ENCODE data around the gene C10orf62.

Gene C10orf62

GRCh38 chr10:97584060-97584797, 5.3 kb upstream of the C10orf62 start, which contains the start of gene HOGA1:
Gene HOGA1 (plus strand): TSS chr10:97584389. CDS start chr10:97584704, 315 bp downstream.
- no peak for DNase-seq (ENCODE audit: low spot score)
- TF ChIP-seq CTCF (IDR thresholded peaks at IDR 0.05; ENCODE audit: extremely low read depth, insufficient read depth, missing control alignments), result no peak
- in situ Hi-C loops (cut with MboI; ENCODE audit: low pct_unique_long_range_greater_than_20kb, low sequenced_read_pairs, unreplicated experiment), result no loop called here

GRCh38 chr10:97584798-97585438, 4.6 kb upstream of the C10orf62 start:
- DNase-seq (ENCODE audit: low spot score), result no peak
- no peak for TF ChIP-seq CTCF (IDR thresholded peaks at IDR 0.05; ENCODE audit: extremely low read depth, insufficient read depth, missing control alignments)

GRCh38 chr10:97585439-97585811, 4.1 kb upstream of the C10orf62 start:
- no peak for DNase-seq (ENCODE audit: low spot score)
- TF ChIP-seq CTCF (IDR thresholded peaks at IDR 0.05; ENCODE audit: extremely low read depth, insufficient read depth, missing control alignments), result no peak
- in situ Hi-C loops (cut with MboI; ENCODE audit: low pct_unique_long_range_greater_than_20kb, low sequenced_read_pairs, unreplicated experiment), result no loop called here

More at GRCh38 chr10:97584798-97585438, 4.6 kb upstream of the C10orf62 start:
- in situ Hi-C loops (cut with MboI; ENCODE audit: low pct_unique_long_range_greater_than_20kb, low sequenced_read_pairs, unreplicated experiment), result no loop called here

GRCh38 chr10:97587183-97587582, 2.3 kb upstream of the C10orf62 start:
- DNase-seq (ENCODE audit: low spot score), result no peak
- in situ Hi-C loops (cut with MboI; ENCODE audit: low pct_unique_long_range_greater_than_20kb, low sequenced_read_pairs, unreplicated experiment), result no loop called here
- TF ChIP-seq CTCF (IDR thresholded peaks at IDR 0.05; ENCODE audit: extremely low read depth, insufficient read depth, missing control alignments), result no peak

- no peak for TF ChIP-seq CTCF (IDR thresholded peaks at IDR 0.05; ENCODE audit: extremely low read depth, insufficient read depth, missing control alignments)
- DNase-seq (ENCODE audit: low spot score), result no peak
- in situ Hi-C loops (cut with MboI; ENCODE audit: low pct_unique_long_range_greater_than_20kb, low sequenced_read_pairs, unreplicated experiment), result no loop called here
These were observed 694 bp downstream of the C10orf62 start for GRCh38 chr10:97590082-97590747.

- in situ Hi-C loops (cut with MboI; ENCODE audit: low pct_unique_long_range_greater_than_20kb, low sequenced_read_pairs, unreplicated experiment), result no loop called here
These were observed 1.4 kb downstream of the C10orf62 start for GRCh38 chr10:97590748-97591495.

More at GRCh38 chr10:97590748-97591495, 1.4 kb downstream of the C10orf62 start:
- no peak for DNase-seq (ENCODE audit: low spot score)
- TF ChIP-seq CTCF (IDR thresholded peaks at IDR 0.05; ENCODE audit: extremely low read depth, insufficient read depth, missing control alignments), result no peak
